ENCODE results near the gene GLRX2. TPM values are rescaled to one million over a fixed set of nuclear protein-coding genes. Genes with fewer than 3 reads are reported as not detected.
A peak's percentile ranks its signal among the peaks of the same experiment; 100 is the strongest.

The GLRX2 gene
- total RNA-seq, result 10 to 100 TPM in 1 of 2 donors, 1 to 10 TPM in 1; 6.5 to 13.6 TPM

DNA sequence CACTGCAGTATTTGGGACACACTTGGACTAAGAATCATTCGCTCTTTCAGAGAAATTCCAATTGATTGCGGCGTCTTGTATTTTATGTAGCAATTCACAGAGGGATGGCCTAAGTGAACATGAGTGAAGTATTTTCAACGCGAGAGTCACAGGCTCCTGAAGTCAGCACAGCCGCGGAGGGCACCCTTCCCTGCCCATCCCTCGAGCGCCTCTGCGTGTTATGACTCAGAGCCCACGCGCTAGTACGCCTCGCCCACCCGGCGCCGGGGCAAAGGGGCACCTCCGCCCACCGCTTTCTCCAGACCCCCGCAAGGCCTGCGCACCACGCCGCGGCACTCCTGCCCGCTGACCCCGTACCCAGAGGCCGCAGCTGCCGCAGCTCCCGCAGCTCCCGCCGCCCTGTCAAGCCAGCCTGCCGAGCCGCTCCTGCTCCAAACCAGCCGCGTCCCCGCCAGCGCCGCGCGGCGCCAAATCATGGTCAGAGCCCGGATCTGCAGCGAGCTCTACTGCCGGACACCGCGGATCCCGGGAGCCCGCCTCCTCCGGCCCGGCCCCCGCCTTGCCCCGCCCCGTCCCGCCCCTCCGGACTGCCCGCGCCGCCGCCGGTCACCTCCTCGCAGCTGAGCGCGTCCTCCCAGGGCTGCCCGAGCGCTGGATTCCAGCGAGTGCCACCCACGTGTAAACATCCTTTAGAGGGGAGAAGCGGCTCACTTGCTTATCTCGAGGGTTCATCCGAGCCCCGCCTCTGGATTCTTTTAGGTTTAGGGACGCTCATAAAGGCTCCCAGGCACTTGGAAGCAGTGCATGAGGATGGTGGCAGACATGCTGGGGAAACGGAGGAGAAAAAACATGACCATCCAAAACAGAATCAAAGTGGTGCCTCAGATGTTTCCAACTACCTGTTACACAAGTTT, at the start of gene GLRX2:
Gene GLRX2, minus strand, starts transcription at position 508 of the 914 bp plus-strand sequence. Its CDS starts 32 bp downstream, at position 476.
- Histone ChIP-seq H3K9me3 (no peaks in the 10 kb centered on the region), H3K27ac (peak within 1 kb of the TSS; percentile 89 to 92), H3K4me3 (peak within 1 kb of the TSS; percentile 90 to 94), H3K36me3 (no peaks in the 10 kb centered on the region), H3K4me1 (replicated peaks) (no peaks in the 10 kb centered on the region), H3K27me3 (replicated peaks; ENCODE audit: insufficient read depth) (no peaks in the 10 kb centered on the region)
- peak; percentile 88 for DNase-seq (ENCODE audit: low spot score)
- under 1% methylated on average over 65 of the region's 73 CpGs for WGBS
- intact Hi-C loops (cut with DNase I), result loop anchor here (1.0 to 10.0 kb wide), 3 partner anchors 16 to 630 kb away; no protein-coding TSS in a partner anchor
- TF ChIP-seq, protein P1, sequence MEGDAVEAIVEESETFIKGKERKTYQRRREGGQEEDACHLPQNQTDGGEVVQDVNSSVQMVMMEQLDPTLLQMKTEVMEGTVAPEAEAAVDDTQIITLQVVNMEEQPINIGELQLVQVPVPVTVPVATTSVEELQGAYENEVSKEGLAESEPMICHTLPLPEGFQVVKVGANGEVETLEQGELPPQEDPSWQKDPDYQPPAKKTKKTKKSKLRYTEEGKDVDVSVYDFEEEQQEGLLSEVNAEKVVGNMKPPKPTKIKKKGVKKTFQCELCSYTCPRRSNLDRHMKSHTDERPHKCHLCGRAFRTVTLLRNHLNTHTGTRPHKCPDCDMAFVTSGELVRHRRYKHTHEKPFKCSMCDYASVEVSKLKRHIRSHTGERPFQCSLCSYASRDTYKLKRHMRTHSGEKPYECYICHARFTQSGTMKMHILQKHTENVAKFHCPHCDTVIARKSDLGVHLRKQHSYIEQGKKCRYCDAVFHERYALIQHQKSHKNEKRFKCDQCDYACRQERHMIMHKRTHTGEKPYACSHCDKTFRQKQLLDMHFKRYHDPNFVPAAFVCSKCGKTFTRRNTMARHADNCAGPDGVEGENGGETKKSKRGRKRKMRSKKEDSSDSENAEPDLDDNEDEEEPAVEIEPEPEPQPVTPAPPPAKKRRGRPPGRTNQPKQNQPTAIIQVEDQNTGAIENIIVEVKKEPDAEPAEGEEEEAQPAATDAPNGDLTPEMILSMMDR (IDR thresholded peaks at IDR 0.05), result peak in 1 of 4 experiments; percentile 15
- TF ChIP-seq POLR2A (IDR thresholded peaks at IDR 0.05), result peak; percentile 77
- peak; percentile 61 for TF ChIP-seq POLR2AphosphoS5 (IDR thresholded peaks at IDR 0.05)

- Histone ChIP-seq H3K27ac (no peak overlapping the region), H3K27me3 (replicated peaks; ENCODE audit: insufficient read depth) (no peaks in the 10 kb centered on the region), H3K9me3 (no peaks in the 10 kb centered on the region), H3K4me1 (replicated peaks) (no peaks in the 10 kb centered on the region), H3K36me3 (no peaks in the 10 kb centered on the region), H3K4me3 (no peak overlapping the region)
- intact Hi-C loops (cut with DNase I), result no loop called here
- WGBS, result 23% methylated on average over 1 of the region's 1 CpG
- DNase-seq (ENCODE audit: low spot score), result no peak
- no peak for TF ChIP-seq POLR2AphosphoS5 (IDR thresholded peaks at IDR 0.05)
- TF ChIP-seq POLR2A (IDR thresholded peaks at IDR 0.05), result no peak
- TF ChIP-seq, protein P1 (IDR thresholded peaks at IDR 0.05), result no peak
Observed at GRCh38 chr1:193144999-193145398, 39.8 kb upstream of the GLRX2 start.

DNA sequence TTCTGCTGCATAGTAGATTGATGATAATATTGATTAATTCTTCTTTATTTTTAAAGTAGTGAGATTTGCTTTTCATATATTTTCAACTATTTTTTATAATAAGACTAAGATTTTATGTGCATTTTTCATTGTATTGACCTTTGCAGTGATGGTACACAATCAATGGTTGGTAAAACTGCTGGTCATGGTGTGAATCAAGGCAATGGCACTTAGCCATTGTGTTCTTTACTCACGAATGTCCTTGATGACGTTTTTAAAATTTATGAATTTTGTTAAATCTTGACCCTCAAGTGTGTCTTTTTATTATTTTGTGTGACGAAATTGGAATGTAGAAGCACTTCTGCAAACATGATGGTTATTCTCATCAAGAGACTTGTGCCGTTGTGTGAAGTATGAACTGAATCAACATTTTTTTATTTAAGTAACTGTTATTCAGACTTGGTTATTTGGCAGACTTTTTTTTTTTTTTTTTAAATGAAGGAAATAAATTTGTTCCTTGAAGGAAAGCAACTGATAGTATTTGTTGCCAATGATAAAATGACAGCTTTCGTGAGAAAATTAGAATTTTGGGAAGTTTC, 39.2 kb upstream of the GLRX2 start:
- WGBS, result 74% methylated on average over 5 of the region's 5 CpGs
- no peaks in the 10 kb centered on the region for H3K27me3 ChIP-seq (replicated peaks; ENCODE audit: insufficient read depth)
- H3K9me3 ChIP-seq, result no peaks in the 10 kb centered on the region
- H3K4me1 ChIP-seq (replicated peaks), result no peaks in the 10 kb centered on the region
- no peak for DNase-seq (ENCODE audit: low spot score)
- no peak overlapping the region for H3K4me3 ChIP-seq
- H3K27ac ChIP-seq, result no peak overlapping the region
- peaks cover 0 to 4% of the 10 kb centered on the region in 2 donors for H3K36me3 ChIP-seq
- TF ChIP-seq POLR2AphosphoS5 (IDR thresholded peaks at IDR 0.05) (no peak), POLR2A (IDR thresholded peaks at IDR 0.05) (no peak)
- TF ChIP-seq, protein P1 (IDR thresholded peaks at IDR 0.05), result no peak
- intact Hi-C loops (cut with DNase I), result no loop called here

GRCh38 chr1:193143285-193143684, 38.1 kb upstream of the GLRX2 start:
- no peaks in the 10 kb centered on the region for H3K9me3 ChIP-seq
- H3K4me3 ChIP-seq, result no peak overlapping the region
- peaks cover 0 to 4% of the 10 kb centered on the region in 2 donors for H3K36me3 ChIP-seq
- H3K4me1 ChIP-seq (replicated peaks), result no peaks in the 10 kb centered on the region
- TF ChIP-seq POLR2A (IDR thresholded peaks at IDR 0.05) (no peak), POLR2AphosphoS5 (IDR thresholded peaks at IDR 0.05) (no peak)
- TF ChIP-seq, protein P1 (IDR thresholded peaks at IDR 0.05), result peak in 2 of 4 experiments; percentile 10 to 31
- H3K27me3 ChIP-seq (replicated peaks; ENCODE audit: insufficient read depth), result no peaks in the 10 kb centered on the region
- no peak overlapping the region for H3K27ac ChIP-seq
- no peak for DNase-seq (ENCODE audit: low spot score)
- intact Hi-C loops (cut with DNase I), result no loop called here
- WGBS, result 68% methylated on average over 1 of the region's 1 CpG

All from prostate gland (tissue), 2 donors.